Activated naive CD8-positive, alpha-beta T cell treated with anti-CD3 and anti-CD28 coated beads, Interleukin-2, amount 50 U/mL, for 24 hours (primary cell): Measurements from ENCODE around the gene TPCN2.
"Not testable (repeated sequence)": the region's sequence is repeated elsewhere in the genome, so short reads cannot be mapped to it uniquely, and the experiment has no call there.

Experiments used
- ATAC-seq: fragments of 150-1000 bp; cut with Tn5 transposase; one replicate; pipeline ENCODE4 v1.10.0; 2021
- DNase-seq: peaks from one replicate; pipeline ENCODE4 v3.0.0; 2021
- H3K27ac Mint-ChIP-seq: one replicate; pipeline ENCODE4 v1.8.0; 2021; ENCODE audit warnings: mild to moderate bottlenecking, mixed read lengths
- H3K27me3 Mint-ChIP-seq: one replicate; pipeline ENCODE4 v1.8.0; 2021; ENCODE audit warnings: mixed read lengths
- H3K36me3 Mint-ChIP-seq: one replicate; pipeline ENCODE4 v1.8.0; 2021; ENCODE audit warnings: low read depth, mixed read lengths
- H3K4me1 Mint-ChIP-seq: one replicate; pipeline ENCODE4 v1.8.0; 2021; ENCODE audit warnings: mixed read lengths
- H3K4me3 Mint-ChIP-seq: one replicate; pipeline ENCODE4 v1.8.0; 2021; ENCODE audit warnings: mild to moderate bottlenecking, moderate library complexity, mixed read lengths
- H3K9me3 Mint-ChIP-seq: one replicate; pipeline ENCODE4 v1.8.0; 2021; ENCODE audit warnings: mixed read lengths

TPCN2 gene

DNA sequence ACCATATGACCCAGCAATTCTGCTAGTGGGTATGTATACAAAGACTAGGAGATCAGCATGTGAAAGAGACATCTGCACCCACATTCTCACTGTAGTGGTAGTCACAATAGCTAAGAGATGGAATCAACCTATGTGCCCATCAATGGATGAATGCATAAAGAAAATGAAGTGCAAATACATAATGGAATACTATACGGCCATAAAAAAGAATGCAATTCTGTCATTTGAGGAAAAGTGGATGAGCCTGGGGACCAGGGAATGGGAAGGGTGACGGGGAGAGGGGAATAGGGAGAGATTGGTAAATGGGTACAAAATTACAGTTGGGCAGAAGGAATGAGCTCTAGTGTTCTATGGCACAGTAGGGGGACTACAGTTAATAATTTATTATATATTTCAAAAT lies 80.3 kb downstream of the TPCN2 start:
- ATAC-seq (no peak), DNase-seq (no peak)
- Mint-ChIP-seq H3K27ac (no peak overlapping the region), H3K4me1 (peaks cover 10% of the 10 kb centered on the region), H3K4me3 (no peak overlapping the region), H3K9me3 (peaks cover 11% of the 10 kb centered on the region), H3K27me3 (no peaks in the 10 kb centered on the region), H3K36me3 (no peaks in the 10 kb centered on the region)

DNA sequence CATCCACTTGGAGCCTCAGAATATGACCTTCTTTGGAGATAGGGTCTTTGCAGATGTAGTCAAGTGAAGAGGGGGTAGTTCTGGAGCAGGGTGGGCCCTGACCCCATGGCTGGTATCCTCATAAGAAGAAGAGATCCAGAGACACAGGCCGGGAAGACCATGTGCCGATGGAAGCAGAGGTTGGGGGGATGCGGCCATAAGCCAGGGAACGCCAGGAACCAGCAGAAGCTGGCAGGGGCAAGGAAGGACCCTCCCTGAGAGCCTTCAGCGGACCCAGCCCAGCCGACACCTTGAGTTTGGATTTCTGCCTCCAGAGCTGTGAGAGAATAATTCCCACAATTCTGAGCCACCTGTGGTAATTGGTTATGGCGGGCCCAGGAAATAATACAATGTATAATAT lies 80.9 kb downstream of the TPCN2 start:
- H3K36me3 Mint-ChIP-seq, result no peaks in the 10 kb centered on the region
- H3K27me3 Mint-ChIP-seq, result no peaks in the 10 kb centered on the region
- peaks cover 11% of the 10 kb centered on the region for H3K9me3 Mint-ChIP-seq
- ATAC-seq (no peak), DNase-seq (no peak)
- peaks cover 11% of the 10 kb centered on the region for H3K4me1 Mint-ChIP-seq
- H3K27ac Mint-ChIP-seq, result no peak overlapping the region
- H3K4me3 Mint-ChIP-seq, result no peak overlapping the region

DNA sequence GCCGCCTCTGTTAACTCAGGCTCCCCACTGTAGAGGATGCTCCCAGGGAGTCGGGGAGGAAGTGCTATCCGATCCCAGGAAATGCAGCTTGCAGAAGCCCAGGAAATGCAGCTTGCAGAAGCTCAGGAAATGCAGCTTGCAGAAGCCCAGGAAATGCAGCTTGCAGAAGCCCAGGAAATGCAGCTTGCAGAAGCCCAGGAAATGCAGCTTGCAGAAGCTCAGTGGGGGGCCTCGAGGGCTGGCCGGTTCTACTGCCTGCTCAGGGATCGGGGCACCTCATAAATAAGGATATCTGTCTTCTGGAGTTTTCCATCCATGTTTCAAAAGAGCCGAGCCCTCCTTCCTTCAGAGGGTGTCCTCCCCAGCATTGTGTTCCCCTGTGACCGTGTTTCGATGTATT lies 81.9 kb downstream of the TPCN2 start:
- Mint-ChIP-seq H3K27me3 (no peaks in the 10 kb centered on the region), H3K4me1 (peaks cover 14% of the 10 kb centered on the region), H3K36me3 (no peaks in the 10 kb centered on the region), H3K27ac (no peak overlapping the region), H3K4me3 (no peak overlapping the region), H3K9me3 (peaks cover 11% of the 10 kb centered on the region)
- DNase-seq (no peak), ATAC-seq (no peak)

DNA sequence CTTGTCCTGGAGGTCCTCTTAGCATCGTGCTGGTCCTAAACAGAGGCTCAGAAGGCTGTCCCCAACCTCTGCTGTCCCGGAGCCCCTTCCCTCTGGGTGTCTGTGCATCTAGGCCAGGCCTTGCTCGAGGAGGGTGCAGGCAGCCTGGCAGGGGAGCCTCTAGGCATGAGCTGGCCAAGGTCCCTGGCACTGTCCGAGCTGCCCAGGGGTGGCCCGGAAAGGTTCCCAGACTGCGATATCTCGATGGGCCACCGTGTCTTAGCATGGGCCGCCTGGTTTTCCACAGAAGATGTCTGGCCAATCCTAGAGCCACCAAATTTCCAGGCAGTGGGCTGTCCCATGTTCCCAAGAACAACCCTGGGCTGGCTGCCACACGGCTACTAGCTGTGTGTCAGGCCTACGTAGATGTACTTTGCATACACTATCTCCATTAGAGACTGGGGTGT lies 82.4 kb downstream of the TPCN2 start:
- no peak overlapping the region for H3K4me3 Mint-ChIP-seq
- peaks cover 16% of the 10 kb centered on the region for H3K9me3 Mint-ChIP-seq
- no peak for DNase-seq
- no peak for ATAC-seq
- H3K36me3 Mint-ChIP-seq, result peaks cover 4% of the 10 kb centered on the region
- H3K27ac Mint-ChIP-seq, result no peak overlapping the region
- no peaks in the 10 kb centered on the region for H3K27me3 Mint-ChIP-seq
- peaks cover 19% of the 10 kb centered on the region for H3K4me1 Mint-ChIP-seq

DNA sequence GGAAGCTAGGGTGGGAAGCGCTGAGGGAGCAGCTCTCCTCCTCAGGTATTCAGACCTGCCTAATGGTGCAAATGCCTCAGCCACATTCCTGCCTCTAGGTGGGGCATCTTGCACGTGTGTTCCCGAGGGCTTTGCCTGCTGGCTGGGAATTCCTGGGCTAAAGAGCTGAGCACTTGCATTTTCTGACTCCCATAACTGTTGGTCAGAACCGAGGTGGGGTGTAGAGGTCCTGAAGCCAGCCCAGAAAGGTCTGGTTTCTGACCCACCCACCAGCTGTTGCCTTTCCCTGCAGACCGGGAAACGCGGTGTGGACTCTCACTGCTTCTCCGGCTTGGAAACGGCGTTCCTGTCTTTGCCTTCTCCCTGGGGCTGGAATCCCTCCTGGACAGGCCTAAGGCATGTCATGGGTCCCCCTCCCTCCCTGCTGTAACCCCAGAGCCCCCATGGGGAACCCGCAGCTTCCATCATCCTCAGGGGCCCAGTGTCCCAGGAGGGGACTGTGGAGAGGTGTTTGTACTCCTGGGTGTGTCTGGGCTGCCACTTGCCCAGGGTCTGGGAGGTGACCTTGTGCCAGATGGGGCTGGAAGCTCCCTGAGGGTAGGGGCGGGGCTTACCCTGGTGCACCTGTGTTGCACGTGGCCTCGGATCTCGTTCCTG lies 83.0 kb downstream of the TPCN2 start:
- peaks cover 18% of the 10 kb centered on the region for H3K9me3 Mint-ChIP-seq
- no peak overlapping the region for H3K4me3 Mint-ChIP-seq
- H3K36me3 Mint-ChIP-seq, result peaks cover 6% of the 10 kb centered on the region
- ATAC-seq, result no peak
- no peak for DNase-seq
- H3K27ac Mint-ChIP-seq, result no peak overlapping the region
- peaks cover 21% of the 10 kb centered on the region for H3K4me1 Mint-ChIP-seq
- H3K27me3 Mint-ChIP-seq, result no peaks in the 10 kb centered on the region

DNA sequence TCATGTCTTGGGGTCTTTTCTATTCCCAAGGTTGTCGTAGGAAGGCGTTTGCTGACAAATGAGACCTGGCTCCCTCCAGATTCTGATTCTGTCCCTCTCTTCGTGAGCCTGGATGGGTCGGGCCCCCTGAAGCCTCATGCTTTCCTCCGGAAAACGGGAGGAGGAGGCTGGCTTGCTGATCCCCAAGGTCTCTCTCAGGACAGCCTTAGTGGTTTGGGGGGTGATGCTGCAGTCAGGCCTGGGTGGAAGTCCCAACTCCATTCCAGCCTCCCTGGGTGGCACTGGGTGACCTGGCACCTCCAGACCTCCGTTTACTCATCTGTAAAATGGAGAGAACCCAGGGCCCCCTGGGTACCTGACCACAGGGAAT lies 83.6 kb downstream of the TPCN2 start:
- Mint-ChIP-seq H3K27ac (no peak overlapping the region), H3K27me3 (no peaks in the 10 kb centered on the region), H3K9me3 (peaks cover 18% of the 10 kb centered on the region), H3K4me3 (no peak overlapping the region), H3K36me3 (peaks cover 6% of the 10 kb centered on the region), H3K4me1 (peaks cover 21% of the 10 kb centered on the region)
- ATAC-seq (no peak), DNase-seq (no peak)

DNA sequence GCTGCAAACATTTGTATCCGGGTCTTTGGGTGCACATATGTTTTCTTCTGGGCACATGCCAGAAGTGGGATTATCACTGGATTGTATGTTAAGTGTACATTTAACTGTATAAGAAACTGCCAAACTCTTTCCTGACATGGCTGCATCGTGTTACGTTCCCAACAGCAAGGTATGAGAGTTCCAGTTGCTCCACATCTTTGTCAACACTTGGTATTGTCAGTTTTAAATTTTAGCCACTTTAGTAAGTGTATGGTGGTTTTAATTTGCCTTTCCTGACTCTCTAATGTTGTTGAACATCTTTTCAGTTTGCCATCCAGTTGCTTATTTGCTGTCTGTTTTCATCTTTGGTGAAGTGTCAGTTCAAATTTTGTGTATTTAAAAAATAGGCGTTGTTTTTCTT lies 84.5 kb downstream of the TPCN2 start:
- peaks cover 21% of the 10 kb centered on the region for H3K4me1 Mint-ChIP-seq
- ATAC-seq, result no peak

DNA sequence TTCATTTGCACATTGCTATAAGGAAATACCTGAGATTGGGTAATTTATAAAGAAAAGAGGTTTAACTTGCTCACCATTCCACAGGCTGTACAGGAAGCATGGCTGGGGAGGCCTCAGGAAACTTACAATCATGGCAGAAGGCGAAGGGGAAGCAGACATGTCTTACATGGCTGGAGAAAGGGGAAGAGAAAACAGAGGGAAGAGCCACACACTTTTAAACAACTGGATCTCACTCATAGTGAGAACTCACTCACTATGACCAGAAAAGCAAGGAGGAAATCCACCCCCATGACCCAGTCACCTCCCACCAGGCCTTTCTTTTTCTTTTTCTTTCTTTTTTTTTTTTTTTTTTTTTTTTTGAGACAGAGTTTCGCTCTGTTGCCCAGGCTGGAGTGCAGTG lies 85.5 kb downstream of the TPCN2 start:
- not testable (repeated sequence) for H3K36me3 Mint-ChIP-seq, H3K27ac Mint-ChIP-seq, ATAC-seq, H3K4me3 Mint-ChIP-seq, DNase-seq, H3K27me3 Mint-ChIP-seq
- Mint-ChIP-seq H3K9me3 (peaks cover 10% of the 10 kb centered on the region), H3K4me1 (peaks cover 21% of the 10 kb centered on the region)

More for the DNA sequence above, 84.5 kb downstream of the TPCN2 start:
- peaks cover 6% of the 10 kb centered on the region for H3K36me3 Mint-ChIP-seq
- no peak for DNase-seq
- H3K27ac Mint-ChIP-seq, result no peak overlapping the region
- no peaks in the 10 kb centered on the region for H3K27me3 Mint-ChIP-seq
- no peak overlapping the region for H3K4me3 Mint-ChIP-seq
- peaks cover 15% of the 10 kb centered on the region for H3K9me3 Mint-ChIP-seq

DNA sequence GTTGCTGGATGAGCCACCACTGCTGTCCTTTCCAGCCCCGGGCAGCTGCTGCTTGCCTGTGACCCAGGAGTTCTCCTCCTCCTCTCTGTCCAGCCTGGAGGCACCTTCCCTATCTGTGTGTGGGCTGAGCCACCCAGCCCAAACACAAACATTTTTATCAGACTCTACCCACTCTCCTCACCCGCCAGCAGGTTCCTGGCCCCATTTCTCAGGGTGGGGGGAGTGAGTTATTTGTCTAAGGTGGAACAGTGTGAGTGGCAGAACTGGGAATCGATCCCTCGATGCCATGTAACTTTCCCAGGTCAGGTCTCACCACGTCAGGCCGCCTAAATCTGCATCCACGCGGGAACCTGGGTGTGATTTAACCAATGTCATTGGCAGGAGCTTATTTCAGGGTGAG lies 86.2 kb downstream of the TPCN2 start:
- Mint-ChIP-seq H3K4me3 (no peak overlapping the region), H3K36me3 (peaks cover 9% of the 10 kb centered on the region), H3K4me1 (peaks cover 21% of the 10 kb centered on the region), H3K27ac (no peak overlapping the region), H3K9me3 (peaks cover 10% of the 10 kb centered on the region), H3K27me3 (no peaks in the 10 kb centered on the region)
- ATAC-seq (no peak), DNase-seq (no peak)

DNA sequence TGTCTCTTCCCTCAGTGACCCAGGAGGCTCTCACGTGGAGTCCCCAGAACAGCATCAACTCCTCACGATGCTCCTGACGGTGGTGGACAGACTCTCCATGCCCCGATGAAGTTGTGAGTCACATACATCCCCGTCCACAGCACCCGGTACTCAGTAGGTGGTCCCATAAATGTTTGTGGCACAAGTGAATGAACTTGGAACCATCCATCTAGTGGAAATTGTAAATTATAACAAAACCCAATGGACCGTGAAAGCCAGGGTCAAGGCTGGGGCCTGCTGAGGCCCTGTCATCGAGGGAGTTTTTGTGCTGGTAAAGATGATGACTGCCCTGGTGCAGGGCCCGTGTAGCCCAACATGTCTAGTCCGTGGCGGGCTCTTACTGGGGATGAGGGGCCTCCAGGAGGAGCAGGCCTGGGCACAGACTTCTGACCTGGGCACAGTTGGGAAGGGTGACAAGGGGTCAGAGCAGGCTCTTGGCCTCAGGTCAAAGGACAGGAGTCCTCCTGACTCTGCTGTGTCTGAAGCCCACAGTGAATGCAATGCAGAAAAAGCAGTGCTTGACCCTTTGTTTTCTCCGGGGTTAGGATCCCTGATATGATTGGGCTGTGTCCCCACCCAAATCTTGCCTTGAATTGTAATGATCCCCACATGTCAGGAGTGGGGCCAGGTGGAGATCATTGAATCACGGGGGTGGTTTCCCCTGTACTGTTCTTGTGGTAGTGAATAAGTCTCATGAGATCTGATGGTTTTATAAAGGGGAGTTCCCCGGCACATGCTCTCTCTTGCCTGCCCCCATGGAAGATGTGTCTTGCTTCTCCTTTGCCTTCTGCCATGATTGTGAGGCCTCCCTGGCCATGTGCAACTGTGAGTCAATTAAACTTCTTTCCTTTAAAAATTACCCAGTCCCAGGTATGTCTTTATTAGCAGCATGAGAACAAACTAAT lies 87.0 kb downstream of the TPCN2 start:
- no peak for DNase-seq
- peak; percentile 74 for ATAC-seq

DNA sequence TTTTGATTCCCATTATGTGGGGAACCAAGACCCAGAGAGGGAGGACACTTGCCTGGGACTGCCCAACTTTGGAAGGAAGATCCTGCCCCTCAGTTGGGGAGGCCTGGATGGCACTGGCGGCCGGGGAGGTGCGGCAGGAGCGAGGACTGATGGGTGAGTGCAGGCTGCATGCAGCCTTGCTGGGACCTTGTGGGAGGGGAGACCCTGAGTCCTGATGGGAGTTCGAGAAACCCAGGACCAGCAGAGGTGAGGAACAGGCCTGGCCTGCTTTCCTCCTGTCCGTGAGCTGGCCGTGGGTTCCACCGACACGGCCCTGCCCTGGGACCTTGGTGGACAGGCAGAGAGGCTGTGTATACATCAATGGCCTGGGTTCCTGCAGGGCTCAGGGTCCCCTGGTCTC lies 87.7 kb downstream of the TPCN2 start:
- no peak for DNase-seq
- Mint-ChIP-seq H3K4me3 (no peak overlapping the region), H3K9me3 (peaks cover 10% of the 10 kb centered on the region), H3K27me3 (no peaks in the 10 kb centered on the region), H3K27ac (no peak overlapping the region), H3K36me3 (peaks cover 9% of the 10 kb centered on the region), H3K4me1 (peaks cover 23% of the 10 kb centered on the region)
- no peak for ATAC-seq

More for the DNA sequence above, 87.0 kb downstream of the TPCN2 start:
- Mint-ChIP-seq H3K27ac (no peak overlapping the region), H3K4me3 (no peak overlapping the region), H3K36me3 (peaks cover 9% of the 10 kb centered on the region), H3K27me3 (no peaks in the 10 kb centered on the region), H3K4me1 (peaks cover 21% of the 10 kb centered on the region), H3K9me3 (peaks cover 10% of the 10 kb centered on the region)

DNA sequence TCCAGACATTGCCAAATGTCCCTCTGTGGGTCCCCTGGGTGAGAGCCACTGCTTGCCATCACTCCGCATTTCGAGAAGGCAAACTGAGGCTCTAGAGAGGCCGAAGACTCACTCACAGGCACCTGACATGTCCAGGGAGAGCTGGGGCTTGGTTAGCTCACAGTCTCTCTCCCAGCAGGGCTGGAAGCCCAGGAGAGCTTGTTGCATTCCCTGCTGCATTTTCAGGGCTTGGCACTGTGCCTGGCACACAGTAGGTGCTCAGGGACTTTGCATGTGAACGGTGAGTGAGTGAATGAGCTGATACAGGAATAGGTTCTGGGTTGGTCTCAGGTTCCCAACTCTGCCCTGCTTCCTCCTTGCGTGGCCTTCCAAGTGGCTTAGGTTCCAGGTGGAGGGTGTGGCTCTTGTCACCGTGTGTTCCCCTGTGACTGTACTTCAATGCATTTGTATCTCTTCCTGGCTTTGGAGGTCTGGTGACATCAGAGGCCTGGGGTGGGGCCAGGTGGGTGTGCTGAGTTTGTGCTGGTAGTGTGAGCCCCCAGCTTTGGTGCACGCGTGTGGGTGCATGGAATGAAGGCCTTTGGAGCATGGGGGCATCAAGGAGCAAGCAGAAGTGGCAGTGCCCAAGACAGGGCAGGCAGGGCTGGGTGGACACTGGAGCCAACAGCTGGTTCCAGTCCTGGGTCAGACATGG lies 88.6 kb downstream of the TPCN2 start:
- Mint-ChIP-seq H3K4me1 (peaks cover 31% of the 10 kb centered on the region), H3K9me3 (peaks cover 10% of the 10 kb centered on the region), H3K36me3 (peaks cover 9% of the 10 kb centered on the region), H3K27me3 (no peaks in the 10 kb centered on the region), H3K4me3 (no peak overlapping the region), H3K27ac (no peak overlapping the region)
- DNase-seq, result no peak
- no peak for ATAC-seq

DNA sequence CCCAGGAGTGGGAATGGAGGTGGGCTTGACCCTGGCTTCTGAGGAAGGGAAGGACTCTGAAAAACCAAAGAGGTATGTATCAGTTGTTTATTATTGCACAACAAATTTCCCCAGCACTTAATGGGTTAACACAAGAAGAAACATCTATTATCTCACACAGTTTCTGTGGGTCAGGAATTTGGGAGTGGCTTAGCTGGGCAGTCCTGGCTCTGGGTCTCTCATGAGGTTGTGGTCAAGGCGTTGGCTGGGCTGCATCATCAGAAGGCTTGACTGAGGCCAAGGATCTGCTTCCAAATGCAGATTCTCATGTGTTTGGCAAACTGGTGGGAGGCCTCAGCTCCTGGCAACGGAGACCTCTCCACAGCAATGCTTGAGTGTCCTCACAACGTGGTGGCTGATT lies 89.5 kb downstream of the TPCN2 start:
- Mint-ChIP-seq H3K4me1 (peaks cover 38% of the 10 kb centered on the region), H3K27me3 (no peaks in the 10 kb centered on the region), H3K36me3 (peaks cover 9% of the 10 kb centered on the region), H3K27ac (no peak overlapping the region), H3K9me3 (peaks cover 7% of the 10 kb centered on the region), H3K4me3 (no peak overlapping the region)
- no peak for ATAC-seq
- DNase-seq, result no peak

DNA sequence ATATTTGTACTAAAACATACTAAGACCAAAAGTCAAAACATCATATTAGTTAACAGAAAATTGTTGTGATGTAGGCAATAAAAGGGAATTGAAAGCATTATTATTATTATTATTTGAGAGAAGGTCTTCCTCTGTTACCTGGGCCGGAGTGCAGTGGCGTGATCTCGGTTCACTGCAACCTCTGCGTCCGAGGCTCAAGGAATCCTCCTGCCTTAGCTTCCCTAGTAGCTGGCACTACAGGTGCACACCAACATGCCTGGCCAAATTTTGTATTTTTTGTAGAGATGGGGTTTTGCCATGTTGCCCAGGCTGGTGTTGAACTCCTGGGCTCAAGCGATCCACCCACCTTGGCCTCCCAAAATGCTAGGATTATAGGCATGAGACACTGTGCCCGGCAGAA lies 91.4 kb downstream of the TPCN2 start:
- H3K4me1 Mint-ChIP-seq, result peaks cover 40% of the 10 kb centered on the region
- ATAC-seq, DNase-seq, H3K27me3 Mint-ChIP-seq, H3K4me3 Mint-ChIP-seq, H3K27ac Mint-ChIP-seq: not testable (repeated sequence)
- H3K36me3 Mint-ChIP-seq, result peaks cover 14% of the 10 kb centered on the region
- peaks cover 12% of the 10 kb centered on the region for H3K9me3 Mint-ChIP-seq

DNA sequence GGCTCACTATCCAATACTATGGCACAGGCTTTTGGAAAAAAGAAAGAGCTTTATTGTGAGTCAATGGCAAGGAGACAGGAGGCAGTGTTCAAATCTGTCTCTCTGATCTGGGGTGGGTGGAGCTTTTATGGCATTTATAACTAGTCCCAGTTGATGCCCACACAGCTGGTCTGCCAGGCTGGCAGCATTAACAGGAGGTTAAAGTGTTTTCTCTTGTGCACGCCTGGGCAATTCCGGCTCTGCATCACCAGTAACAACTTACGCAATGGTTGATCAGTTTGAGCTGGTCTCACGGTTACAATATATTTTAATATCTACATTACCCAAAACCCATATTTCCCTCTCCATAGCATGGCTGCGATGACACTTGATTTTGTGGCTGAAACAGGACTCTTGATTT lies 91.9 kb downstream of the TPCN2 start:
- DNase-seq, result no peak
- Mint-ChIP-seq H3K4me3 (no peak overlapping the region), H3K4me1 (peaks cover 40% of the 10 kb centered on the region), H3K27ac (no peak overlapping the region), H3K36me3 (peaks cover 14% of the 10 kb centered on the region), H3K9me3 (peaks cover 14% of the 10 kb centered on the region), H3K27me3 (no peaks in the 10 kb centered on the region)
- ATAC-seq, result no peak
